Measurements from ENCODE around the gene SH3GLB1. TPM values are rescaled to one million over a fixed set of nuclear protein-coding genes. Genes with fewer than 3 reads are reported as not detected.
A peak's percentile ranks its signal among the peaks of the same experiment; 100 is the strongest.

The SH3GLB1 gene
- total RNA-seq, 1 experiment from 2014 or later, result 25.3 TPM

DNA sequence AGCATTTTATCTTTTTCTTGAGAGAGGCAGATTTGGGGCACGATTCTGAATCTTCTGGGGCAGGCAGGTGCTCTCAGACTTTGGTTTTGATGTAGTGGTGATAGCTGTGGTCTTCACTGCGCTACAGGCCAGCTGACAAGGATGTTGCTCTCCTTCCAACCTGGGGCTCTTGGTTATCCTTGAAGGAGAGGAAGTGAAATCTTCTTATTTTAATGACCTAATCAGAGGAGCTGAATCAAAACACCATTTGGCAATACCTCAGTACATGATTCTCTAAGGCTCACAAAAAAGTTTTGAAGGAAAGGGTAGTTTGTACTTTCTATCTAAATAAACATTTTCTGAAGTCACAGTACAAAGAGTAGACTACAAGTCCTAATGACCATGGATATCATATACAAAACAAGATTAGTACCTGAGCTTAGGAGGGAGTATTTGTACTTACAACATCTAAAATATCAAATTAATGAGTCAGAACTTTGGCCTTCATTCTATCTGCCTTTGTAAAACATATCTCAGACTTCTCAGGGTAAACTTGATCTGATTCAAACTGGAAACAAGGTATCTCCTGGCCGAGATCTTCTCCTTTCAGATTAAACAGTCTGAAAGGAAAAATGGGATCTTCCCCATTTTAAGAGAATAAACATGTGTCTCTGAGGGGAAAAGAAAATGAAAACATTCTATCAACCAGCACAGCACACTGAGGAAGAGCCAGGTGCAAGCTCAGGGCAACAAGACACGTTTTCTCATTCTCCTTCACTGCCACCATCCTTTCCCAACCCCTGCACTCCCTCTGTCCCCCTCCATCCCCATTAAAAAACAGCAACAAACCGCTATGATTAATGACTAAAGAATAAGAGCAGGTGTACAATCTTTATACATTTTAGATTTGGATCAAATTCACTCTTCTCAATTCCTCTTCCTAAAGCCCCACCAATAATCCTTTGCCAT, 69.2 kb downstream of the SH3GLB1 start:
- no peak for DNase-seq (ENCODE audit: low spot score)

DNA sequence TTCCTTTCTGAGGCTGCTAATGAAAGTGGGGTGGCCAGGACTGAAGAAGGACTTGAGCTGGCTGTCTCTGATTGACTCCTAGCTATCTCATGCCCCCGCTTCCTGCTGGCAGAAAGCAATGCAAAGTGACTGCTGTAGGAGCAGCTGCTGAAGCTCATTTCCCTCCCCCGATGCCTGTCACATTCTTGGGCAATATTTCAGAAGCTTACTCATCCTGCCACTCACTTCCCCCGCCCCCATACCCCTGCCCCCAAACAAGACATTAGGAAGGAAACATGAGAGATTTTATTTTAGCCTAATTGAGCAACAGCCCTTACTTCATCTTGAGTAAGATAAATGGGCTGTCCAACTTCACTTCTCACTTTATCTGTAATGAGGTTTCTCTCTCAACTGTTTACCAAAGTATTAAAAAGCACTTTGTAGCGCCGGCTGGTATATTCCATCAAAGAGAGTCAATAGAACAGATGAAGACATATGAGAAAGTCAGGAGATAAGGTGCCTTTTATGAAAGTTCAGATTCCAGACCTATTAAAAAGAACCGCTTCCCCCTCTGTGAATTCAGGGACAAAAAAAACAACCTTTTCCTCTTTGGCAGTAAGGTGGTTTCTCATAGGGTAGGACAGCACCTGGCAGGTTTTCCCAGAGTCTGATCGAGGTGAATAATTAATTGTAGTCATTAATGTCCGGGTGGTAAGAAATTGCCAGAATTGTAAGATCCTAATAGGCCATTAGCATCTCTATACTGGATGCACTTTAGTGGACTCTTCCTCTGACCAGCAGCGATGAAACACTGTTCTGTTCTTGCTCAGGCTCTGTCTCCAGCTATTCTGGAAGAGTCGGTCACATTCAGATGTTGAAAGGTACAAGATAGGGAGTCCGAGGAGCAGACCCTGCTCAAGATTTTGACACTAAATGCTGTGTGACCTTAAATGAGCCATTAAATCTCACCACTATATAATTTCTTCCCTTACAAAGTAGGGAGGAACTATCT, 70.2 kb downstream of the SH3GLB1 start:
- peak; percentile 79 for DNase-seq (ENCODE audit: low spot score)

DNA sequence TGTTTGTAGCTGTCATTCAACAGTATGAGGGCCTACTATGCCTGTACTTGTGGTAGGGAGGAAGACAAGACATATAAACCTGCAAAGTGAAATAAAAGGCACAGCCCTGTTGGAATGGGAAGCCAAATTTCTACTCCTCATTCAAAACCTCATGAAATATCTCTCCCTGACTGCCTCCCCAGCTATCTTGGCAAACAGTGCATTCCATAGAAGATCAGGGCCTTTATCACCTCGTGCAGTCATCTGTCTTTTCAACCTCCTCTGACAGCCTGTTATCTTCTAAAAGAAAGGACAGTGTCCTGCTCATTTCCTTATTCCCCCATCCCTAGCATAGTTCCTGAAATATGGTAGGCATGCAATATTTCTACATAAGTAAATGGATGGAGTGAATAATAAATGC, 71.0 kb downstream of the SH3GLB1 start:
- DNase-seq (ENCODE audit: low spot score), result no peak

DNA sequence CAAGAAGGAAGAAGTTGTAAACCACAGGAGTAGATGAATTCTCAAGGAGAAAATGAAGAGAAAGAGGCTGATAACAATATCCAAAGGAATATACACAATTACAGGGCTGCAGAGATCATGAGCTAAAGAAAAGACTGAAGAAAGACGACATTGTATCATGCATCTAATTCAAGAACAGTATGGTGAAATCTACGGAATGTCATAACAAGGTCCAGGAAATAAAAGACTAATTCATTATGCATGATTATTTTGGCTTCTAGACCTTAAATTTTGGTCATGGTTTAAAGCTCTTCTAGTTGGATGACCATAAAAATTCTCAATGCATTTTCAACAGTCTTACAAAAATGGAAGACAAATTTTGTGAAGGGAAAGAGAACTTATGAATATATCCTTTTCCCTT, 71.7 kb downstream of the SH3GLB1 start:
- DNase-seq (ENCODE audit: low spot score), result no peak

DNA sequence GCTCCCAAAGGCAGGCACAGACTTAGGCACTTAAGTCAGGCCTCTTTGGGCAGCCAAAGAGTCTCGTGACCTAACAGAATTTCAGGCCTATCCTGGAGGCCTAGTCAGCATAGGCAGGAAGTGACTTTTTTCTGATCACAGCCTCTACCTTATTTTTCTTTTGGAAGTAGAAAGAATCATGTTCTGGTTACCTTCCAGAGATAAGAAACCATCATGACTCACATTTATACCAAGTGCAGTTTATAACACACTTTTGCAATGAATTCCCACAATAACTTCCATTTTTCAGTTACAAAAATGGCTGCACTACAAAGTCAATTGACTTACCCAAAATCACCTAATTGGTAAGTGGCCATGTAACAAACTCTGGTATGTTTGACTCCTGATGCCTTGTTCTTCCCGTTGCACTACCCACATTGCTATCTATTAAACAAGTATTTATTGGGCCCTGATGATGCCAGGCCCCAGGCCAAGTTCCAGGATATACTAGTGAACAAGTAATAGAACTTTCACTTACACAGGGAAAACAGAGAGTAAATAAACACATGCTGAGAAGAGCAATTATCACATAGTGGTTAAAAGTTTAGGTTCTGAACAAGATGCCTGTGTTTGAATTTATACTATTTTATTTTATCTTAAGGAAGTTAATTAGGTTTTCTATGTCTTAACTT, 74.3 kb downstream of the SH3GLB1 start:
- DNase-seq (ENCODE audit: low spot score), result peak; percentile 68

DNA sequence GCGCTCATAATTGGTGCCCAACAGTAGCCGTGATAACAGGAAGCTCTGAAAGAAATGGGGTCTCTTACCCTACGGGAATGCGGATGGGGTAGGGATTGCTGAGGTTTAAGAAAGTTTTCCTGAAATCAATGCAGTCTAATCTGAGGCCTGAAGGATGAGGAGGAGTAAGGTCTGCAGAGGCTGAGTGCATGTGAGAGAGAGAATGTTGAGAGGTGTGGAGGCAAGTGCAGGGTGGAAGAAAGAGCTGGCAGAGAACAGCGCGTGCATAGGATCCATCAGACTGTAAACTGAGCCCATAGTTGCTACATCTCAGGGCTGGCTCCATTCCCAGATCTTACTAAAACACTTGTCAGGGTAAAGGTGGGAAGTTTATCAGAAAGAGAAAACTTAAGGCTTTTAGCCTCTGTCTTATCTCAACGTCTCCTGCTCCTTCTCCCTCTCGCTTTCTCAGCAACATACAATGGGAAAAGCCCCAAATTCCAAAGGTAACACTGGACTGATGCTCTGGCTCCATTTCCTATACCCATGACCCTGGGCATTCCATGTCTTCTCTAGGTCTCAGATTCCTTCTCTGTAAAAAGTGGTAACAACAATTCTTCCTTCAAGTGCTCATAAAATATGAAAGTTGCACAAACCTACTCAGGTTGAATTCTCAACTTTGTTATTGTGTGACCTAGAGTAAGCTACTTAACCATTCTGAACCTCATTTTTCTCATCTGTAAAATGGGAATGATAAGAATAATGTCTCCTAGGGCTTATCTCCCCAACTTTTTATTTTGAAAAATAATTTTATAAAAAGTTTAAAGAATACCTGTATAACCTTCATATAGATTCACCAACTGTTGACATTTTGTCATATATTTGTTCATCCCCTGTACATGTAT, 75.2 kb downstream of the SH3GLB1 start:
- peak; percentile 69 for DNase-seq (ENCODE audit: low spot score)

DNA sequence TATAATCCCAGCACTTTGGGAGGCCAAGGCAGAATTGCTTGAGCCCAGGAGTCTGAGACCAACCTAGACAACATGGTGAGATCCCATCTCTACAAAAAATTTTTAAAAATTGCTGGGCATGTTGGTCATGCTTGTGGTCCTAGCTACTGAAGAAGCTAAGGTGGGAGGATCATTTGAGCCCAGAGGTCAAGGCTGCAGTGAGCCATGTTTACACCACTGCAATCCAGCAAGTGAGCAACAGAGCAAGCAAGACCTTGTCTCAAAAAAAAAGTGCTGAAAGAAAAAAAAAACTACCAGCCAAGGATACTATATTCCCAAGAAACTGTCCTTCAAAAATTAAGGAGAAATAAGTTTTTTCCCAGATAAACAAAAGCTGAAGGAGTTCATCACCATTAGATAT, 78.1 kb downstream of the SH3GLB1 start:
- DNase-seq (ENCODE audit: low spot score), result no peak

DNA sequence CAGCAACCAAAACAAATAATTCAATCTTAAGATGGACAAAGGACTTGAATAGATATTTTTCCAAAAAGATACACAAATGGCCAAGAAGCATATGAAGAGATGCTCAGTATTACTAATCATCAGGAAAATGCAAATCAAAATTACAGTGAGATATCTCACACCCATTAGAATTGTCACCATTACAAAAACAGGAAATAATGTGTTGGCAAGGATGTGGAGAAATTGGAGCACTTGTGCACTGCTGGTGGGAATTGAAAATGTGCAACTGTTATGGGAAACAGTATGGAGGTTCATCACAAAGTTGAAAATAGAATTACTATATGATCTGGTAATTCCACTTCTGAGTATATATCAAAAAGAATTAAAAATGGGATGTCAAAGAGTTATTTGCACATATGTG, 83.2 kb downstream of the SH3GLB1 start:
- DNase-seq (ENCODE audit: low spot score), result no peak

DNA sequence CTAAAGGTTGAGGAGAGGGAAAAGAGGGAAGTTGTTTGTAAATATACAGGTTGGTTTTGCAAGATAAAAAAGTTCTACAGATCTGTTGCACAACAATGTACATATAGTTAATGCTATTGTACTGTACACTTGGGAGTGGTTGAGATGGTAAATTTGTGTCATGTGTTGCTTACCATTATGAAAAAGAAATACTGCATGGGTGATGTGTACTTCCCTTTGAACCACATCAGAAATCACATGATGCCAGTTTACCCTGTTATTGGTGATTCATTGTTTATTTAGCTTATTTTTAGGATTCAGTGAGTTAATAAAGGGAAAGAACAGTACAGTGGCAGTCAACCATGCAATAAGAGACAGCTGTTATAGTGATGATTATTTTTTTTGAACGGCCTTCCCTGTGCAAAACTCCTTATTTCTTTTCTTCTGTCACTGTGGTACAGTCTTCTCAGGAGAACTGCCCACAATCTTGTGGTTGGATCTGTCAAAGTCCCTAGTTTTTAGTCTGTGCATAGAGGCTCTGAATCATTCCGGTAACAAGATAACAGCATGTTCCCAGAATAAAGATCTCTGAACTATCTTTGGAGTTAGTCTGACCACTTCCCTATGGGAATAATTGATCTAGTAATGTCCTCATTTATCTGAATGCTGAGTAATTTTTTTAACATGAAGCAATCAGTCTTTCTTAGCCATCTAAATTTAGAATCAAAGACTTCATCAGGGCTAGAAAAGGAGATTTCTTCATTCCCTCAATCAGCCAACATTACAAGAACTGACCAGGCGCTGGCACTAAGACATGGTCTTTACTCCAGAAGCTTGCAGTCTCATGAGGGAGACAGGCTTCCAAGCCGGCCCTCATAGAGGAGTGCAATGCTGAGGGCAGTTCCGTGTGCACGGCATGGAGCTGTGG, 84.2 kb downstream of the SH3GLB1 start:
- DNase-seq (ENCODE audit: low spot score), result peak; percentile 73

DNA sequence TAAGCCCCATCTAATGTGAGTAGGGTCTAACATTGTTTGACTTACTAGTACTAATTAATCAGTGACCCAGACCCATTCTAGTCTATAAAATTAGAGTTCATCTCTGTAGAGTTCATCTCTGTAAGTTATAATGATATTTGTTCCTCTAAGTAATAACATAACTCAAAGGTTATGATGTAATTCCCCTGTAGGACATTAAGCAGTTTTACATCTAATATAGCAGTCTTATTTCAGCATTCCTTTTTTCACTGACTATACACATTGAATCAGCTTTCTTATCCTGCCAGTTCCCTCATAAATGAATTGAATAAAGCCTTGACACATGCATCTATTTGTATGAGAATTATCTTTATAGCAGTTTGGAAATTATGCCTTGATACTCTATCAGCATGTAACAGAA, 90.9 kb downstream of the SH3GLB1 start:
- DNase-seq (ENCODE audit: low spot score), result no peak

Other genes with a start within 250 kb of the SH3GLB1 start
- not detected in 2 replicates for gene CLCA1, start 235.6 kb upstream of the SH3GLB1 start, total RNA-seq (2014; rRNA removed; shearing (Covaris generic))
- not detected in 2 replicates for gene CLCA4, start 157.5 kb upstream of the SH3GLB1 start, total RNA-seq (2014; rRNA removed; shearing (Covaris generic))
- gene SELENOF, start 209.6 kb downstream of the SH3GLB1 start, total RNA-seq (2014; rRNA removed; shearing (Covaris generic)), result 151 and 159 TPM in 2 replicates
- 14.8 and 17.6 TPM in 2 replicates for gene HS2ST1, start 210.1 kb downstream of the SH3GLB1 start, total RNA-seq (2014; rRNA removed; shearing (Covaris generic))